Neuronal stem cell (in vitro differentiated cells): Measurements from ENCODE around the gene SUPT6H.
"Not testable (repeated sequence)": the region's sequence is repeated elsewhere in the genome, so short reads cannot be mapped to it uniquely, and the experiment has no call there.

Experiments used
- DNase-seq: peaks from one replicate; pipeline ENCODE4 v3.0.0-alpha.2; 2013; ENCODE audit warnings: low spot score
- H2AFZ ChIP-seq: one replicate; pipeline ENCODE4 v1.6.1; 2013; ENCODE audit warnings: mild to moderate bottlenecking, low read length, inconsistent platforms
- H2AK5ac ChIP-seq: 2 replicates; pipeline ENCODE4 v1.6.1; 2013; ENCODE audit warnings: low read depth, mild to moderate bottlenecking, inconsistent platforms, low read length, moderate library complexity, mixed read lengths
- H2BK120ac ChIP-seq: 2 replicates; pipeline ENCODE4 v1.6.1; 2013; ENCODE audit warnings: low read depth, mild to moderate bottlenecking, inconsistent platforms, low read length, moderate library complexity, mixed read lengths
- H2BK12ac ChIP-seq: one replicate; pipeline ENCODE4 v1.6.1; 2013; ENCODE audit warnings: low read length, inconsistent platforms
- H2BK15ac ChIP-seq: 2 replicates; pipeline ENCODE4 v1.6.1; 2013; ENCODE audit warnings: mild to moderate bottlenecking, low read length, inconsistent platforms, mixed read lengths
- H2BK5ac ChIP-seq: one replicate; pipeline ENCODE4 v1.6.1; 2013; ENCODE audit warnings: inconsistent platforms, mild to moderate bottlenecking, low read length, moderate library complexity
- H3K14ac ChIP-seq: one replicate; pipeline ENCODE4 v1.6.1; 2013; ENCODE audit warnings: low read length, inconsistent platforms
- H3K18ac ChIP-seq: 2 replicates; pipeline ENCODE4 v1.6.1; 2013; ENCODE audit warnings: low read length, inconsistent platforms
- H3K23ac ChIP-seq: 2 replicates; pipeline ENCODE4 v1.6.1; 2013; ENCODE audit warnings: low read depth, mild to moderate bottlenecking, mixed read lengths, low read length, inconsistent platforms; ENCODE audit not compliant: poor library complexity
- H3K27ac ChIP-seq: replicated peaks from 3 replicates; pipeline ENCODE4 v1.5.1; 2013; ENCODE audit warnings: low read length, inconsistent platforms
- H3K27me3 ChIP-seq, 3 experiments: 2 replicates each; pipeline ENCODE4 v1.6.1; 2013; ENCODE audit warnings: low read length in 3 of 3, mild to moderate bottlenecking in 2 of 3, inconsistent platforms in 1 of 3, low read depth in 1 of 3, mixed read lengths in 1 of 3, moderate library complexity in 1 of 3; ENCODE audit not compliant: control insufficient read depth in 3 of 3, insufficient read depth in 3 of 3
- H3K36me3 ChIP-seq, 2 donors: replicated peaks in 1 of 2; 2 replicates each; pipeline ENCODE4 v1.6.1; 2013; ENCODE audit warnings: low read length in 2 of 2; ENCODE audit not compliant: control insufficient read depth in 2 of 2, insufficient read depth in 2 of 2
- H3K4ac ChIP-seq: 2 replicates; pipeline ENCODE4 v1.6.1; 2013; ENCODE audit warnings: inconsistent platforms, mild to moderate bottlenecking, low read length, moderate library complexity
- H3K4me1 ChIP-seq, 2 donors: 1 replicate in 1 of 2; 2 replicates in 1 of 2; pipeline ENCODE4 v1.6.1; 2013; ENCODE audit warnings: low read length in 2 of 2, low read depth in 1 of 2; ENCODE audit not compliant: control insufficient read depth in 2 of 2, insufficient read depth in 1 of 2
- H3K4me2 ChIP-seq: one replicate; pipeline ENCODE4 v1.6.1; 2013; ENCODE audit warnings: mild to moderate bottlenecking, low read length, inconsistent platforms; ENCODE audit not compliant: insufficient read depth, poor library complexity, severe bottlenecking
- H3K4me3 ChIP-seq, 2 donors: 2 replicates each; pipeline ENCODE4 v1.5.1; 2013; ENCODE audit warnings: low read length in 2 of 2, mild to moderate bottlenecking in 2 of 2, inconsistent platforms in 1 of 2, moderate library complexity in 1 of 2
- H3K79me1 ChIP-seq: one replicate; pipeline ENCODE4 v1.6.1; 2013; ENCODE audit warnings: low read depth, mild to moderate bottlenecking, inconsistent platforms, low read length, moderate library complexity
- H3K9ac ChIP-seq: one replicate; pipeline ENCODE4 v1.6.1; 2013; ENCODE audit warnings: mild to moderate bottlenecking, low read depth, low read length, inconsistent platforms; ENCODE audit not compliant: poor library complexity
- H3K9me3 ChIP-seq, 2 donors: replicated peaks in 1 of 2; 2 replicates each; pipeline versions ENCODE3 to v1.6.1; 2013; ENCODE audit warnings: low read length in 2 of 2, mild to moderate bottlenecking in 2 of 2, inconsistent platforms in 1 of 2, low read depth in 1 of 2, mixed read lengths in 1 of 2, moderate library complexity in 1 of 2; ENCODE audit not compliant: control insufficient read depth in 2 of 2, insufficient read depth in 1 of 2
- H4K8ac ChIP-seq: one replicate; pipeline ENCODE4 v1.6.1; 2013; ENCODE audit warnings: low read depth, mild to moderate bottlenecking, inconsistent platforms, low read length, moderate library complexity
- H4K91ac ChIP-seq: one replicate; pipeline ENCODE4 v1.6.1; 2013; ENCODE audit warnings: low read length, low read depth, mild to moderate bottlenecking, inconsistent platforms; ENCODE audit not compliant: poor library complexity
- WGBS, 2 donors: extraction: QIAGEN DNeasy Blood & Tissue Kit; methylation state at CpG; one replicate each; pipeline ENCODE4 v1.1.7; 2013; ENCODE audit warnings: missing lambda C conversion rate in 2 of 2, mixed read lengths in 1 of 2; ENCODE audit not compliant: insufficient read length in 2 of 2, insufficient replicate concordance in 1 of 2; ENCODE audit errors: extremely low coverage in 2 of 2; 5-methylcytosine and 5-hydroxymethylcytosine counted together

SUPT6H gene

GRCh38 chr17:28735242-28735722 lies 73.3 kb downstream of the SUPT6H start:
- no peak overlapping the region for H3K27ac ChIP-seq
- peaks cover 0 to 3% of the 10 kb centered on the region in 2 donors for H3K9me3 ChIP-seq
- DNase-seq, result no peak
- no peak overlapping the region for H3K4ac ChIP-seq
- peaks cover 9 to 42% of the 10 kb centered on the region in 2 donors for H3K36me3 ChIP-seq
- no peak overlapping the region for H3K4me2 ChIP-seq
- peak overlapping the region; percentile 83 for H3K23ac ChIP-seq
- peak overlapping the region in 1 of 2 donors; percentile 40 for H3K4me3 ChIP-seq
- no peak overlapping the region for H2AFZ ChIP-seq
- no peak overlapping the region for H4K8ac ChIP-seq
- no peak overlapping the region for H2BK120ac ChIP-seq
- no peak overlapping the region for H2BK12ac ChIP-seq
- H2BK15ac ChIP-seq, result no peak overlapping the region
- H3K27me3 ChIP-seq, result no peaks in the 10 kb centered on the region
- H4K91ac ChIP-seq, result no peak overlapping the region
- no peak overlapping the region for H2AK5ac ChIP-seq
- no peak overlapping the region for H3K18ac ChIP-seq
- no peaks in the 10 kb centered on the region for H3K79me1 ChIP-seq
- no peaks in the 10 kb centered on the region for H3K4me1 ChIP-seq
- no peak overlapping the region for H2BK5ac ChIP-seq
- no CpG with 5 or more reads among the region's 5 CpGs for WGBS, 2 donors
- no peak overlapping the region for H3K14ac ChIP-seq
- no peak overlapping the region for H3K9ac ChIP-seq

- not testable (repeated sequence) for H3K4me3 ChIP-seq, H2AFZ ChIP-seq, H4K91ac ChIP-seq, H3K9me3 ChIP-seq, H3K4me1 ChIP-seq, H4K8ac ChIP-seq, H2BK12ac ChIP-seq, H3K14ac ChIP-seq, H3K79me1 ChIP-seq, H3K23ac ChIP-seq, H3K27me3 ChIP-seq, DNase-seq, H3K18ac ChIP-seq, H3K27ac ChIP-seq, H2BK5ac ChIP-seq, H3K4me2 ChIP-seq, H3K4ac ChIP-seq, H2AK5ac ChIP-seq, H3K9ac ChIP-seq, H2BK15ac ChIP-seq, H2BK120ac ChIP-seq
- H3K36me3 ChIP-seq, result peaks cover 9 to 49% of the 10 kb centered on the region in 2 donors
- no CpG with 5 or more reads among the region's 8 CpGs for WGBS, 2 donors
These were observed 74.1 kb downstream of the SUPT6H start for GRCh38 chr17:28735913-28736769.

- no peak overlapping the region for H2AFZ ChIP-seq
- peak overlapping the region; percentile 26 for H4K8ac ChIP-seq
- H3K27me3 ChIP-seq, result no peaks in the 10 kb centered on the region
- no peak overlapping the region for H3K9ac ChIP-seq
- no peak overlapping the region for H2BK15ac ChIP-seq
- peak overlapping the region; percentile 46 for H3K18ac ChIP-seq
- DNase-seq, result no peak
- H3K27ac ChIP-seq, result no peak overlapping the region
- no peak overlapping the region for H3K4me2 ChIP-seq
- H2BK120ac ChIP-seq, result no peak overlapping the region
- no CpG with 5 or more reads among the region's 12 CpGs for WGBS, 2 donors
- peak overlapping the region; percentile 83 for H2AK5ac ChIP-seq
- H2BK5ac ChIP-seq, result peak overlapping the region; percentile 54
- peaks cover 3 to 9% of the 10 kb centered on the region in 2 donors for H3K9me3 ChIP-seq
- H3K23ac ChIP-seq, result peak overlapping the region; percentile 62
- peak overlapping the region in 1 of 2 donors; percentile 65 for H3K4me3 ChIP-seq
- H3K14ac ChIP-seq, result peak overlapping the region; percentile 73
- H2BK12ac ChIP-seq, result no peak overlapping the region
- H3K79me1 ChIP-seq, result no peaks in the 10 kb centered on the region
- peak overlapping the region; percentile 77 for H4K91ac ChIP-seq
- H3K4ac ChIP-seq, result peak overlapping the region; percentile 23
- peaks cover 9 to 57% of the 10 kb centered on the region in 2 donors for H3K36me3 ChIP-seq
- H3K4me1 ChIP-seq, result no peaks in the 10 kb centered on the region
These were observed 75.3 kb downstream of the SUPT6H start for GRCh38 chr17:28737316-28737715.
